NCI-H69 (cell line): Measurements from ENCODE around the gene RNF169.
"Not testable (repeated sequence)": the region's sequence is repeated elsewhere in the genome, so short reads cannot be mapped to it uniquely, and the experiment has no call there.

ENCODE experiments used
- DNase-seq: peaks from one replicate; lab custom pipeline; 2025; lab: John Stamatoyannopoulos, UW

RNF169 gene

DNA sequence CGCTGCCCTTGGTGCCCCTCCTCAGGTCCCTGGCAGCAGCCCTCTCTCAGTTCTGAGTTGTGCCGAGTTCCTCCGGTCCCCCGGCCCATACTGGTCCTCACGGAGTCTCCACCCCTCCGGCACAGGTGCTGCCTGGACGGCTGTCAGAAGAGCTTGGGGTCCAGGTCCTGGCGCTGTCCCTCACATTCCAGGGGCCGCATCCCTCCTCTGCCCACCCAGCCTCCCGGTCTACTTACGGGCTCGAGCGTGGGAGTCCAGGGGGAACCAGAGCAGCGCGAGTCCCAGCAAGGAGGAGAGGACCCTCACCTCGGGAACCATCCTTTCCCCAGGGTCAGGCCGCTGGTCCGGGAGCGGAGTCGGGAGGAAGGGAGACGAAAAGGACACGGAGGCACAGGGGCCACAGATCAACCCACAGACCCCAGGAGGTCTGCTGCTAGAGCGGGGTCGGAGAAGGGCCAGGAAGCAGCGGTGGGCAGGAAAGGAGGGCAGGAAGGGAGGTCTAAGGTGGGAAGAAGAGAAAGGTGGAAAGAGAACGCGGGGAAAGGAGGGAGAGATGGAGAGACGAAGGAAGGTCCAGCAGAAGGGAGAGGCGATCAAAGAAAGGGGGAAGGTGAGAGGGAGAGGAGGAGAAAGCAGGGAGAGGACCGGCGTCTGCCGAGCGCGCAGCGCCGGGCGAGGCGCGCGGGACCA is 17.9 kb upstream of the RNF169 start:
- DNase-seq, result peak; percentile 48

DNA sequence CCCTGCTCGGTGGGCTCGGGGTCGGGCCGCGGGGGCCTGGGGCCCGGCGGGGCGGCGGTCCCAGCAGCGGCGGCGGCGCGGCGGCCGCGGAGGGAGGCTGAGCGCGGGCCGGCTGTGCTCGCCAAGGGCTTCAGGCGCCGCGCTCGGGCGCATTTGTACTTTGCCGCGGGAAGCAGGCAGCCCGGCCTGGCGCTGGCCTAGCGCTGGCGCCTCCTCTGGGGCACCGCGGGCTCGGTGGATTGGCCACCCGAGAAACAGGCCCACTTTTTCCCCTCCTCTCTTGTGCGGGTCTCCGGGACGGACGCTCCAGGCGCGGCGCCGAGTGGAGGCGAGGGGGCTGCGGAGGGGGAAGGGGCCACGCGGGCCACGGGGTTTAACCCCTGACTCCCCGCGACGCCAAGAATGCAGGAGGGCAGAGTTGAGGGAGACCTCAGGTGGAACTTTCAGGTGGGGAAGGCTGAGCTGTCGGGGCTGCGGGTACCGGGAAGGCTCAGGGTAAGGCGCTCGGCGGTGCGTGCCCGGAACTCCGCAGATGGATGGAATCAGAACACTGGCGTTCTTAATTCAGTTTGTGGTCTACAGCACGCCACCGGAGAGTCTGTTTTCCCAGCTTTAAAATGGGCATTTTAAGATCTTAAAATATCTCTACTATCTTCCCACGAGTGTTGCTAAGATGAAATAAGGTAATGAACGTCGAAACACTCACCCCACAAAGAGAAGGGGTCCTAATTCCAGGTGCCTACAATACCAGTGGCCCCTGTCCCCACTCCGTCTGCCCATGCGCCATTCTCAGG is 17.2 kb upstream of the RNF169 start, which contains the start of gene CHRDL2:
CHRDL2 (minus strand) TSS at position 126 of the 794 bp plus-strand sequence. CDS start 538 bp downstream, outside the sequence.
- DNase-seq, result peak; percentile 51

DNA sequence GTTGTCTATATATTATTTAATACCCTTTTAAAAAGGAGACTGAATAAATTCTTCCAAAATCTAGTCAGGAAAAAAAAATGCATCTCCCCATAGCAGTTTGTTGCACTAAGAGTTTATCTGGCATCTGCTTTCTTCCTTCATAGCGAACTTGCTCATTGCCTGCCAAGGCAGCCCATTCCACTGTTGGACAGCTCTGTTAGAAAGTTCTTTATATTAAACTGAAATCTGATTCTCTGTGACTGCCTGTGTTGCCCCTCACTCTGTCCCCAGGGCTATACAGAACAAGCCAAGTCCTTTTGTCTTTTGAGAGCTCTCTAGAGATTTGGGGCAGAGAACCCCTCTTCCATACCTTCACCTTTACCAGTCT is 14.1 kb upstream of the RNF169 start:
- no peak for DNase-seq

DNA sequence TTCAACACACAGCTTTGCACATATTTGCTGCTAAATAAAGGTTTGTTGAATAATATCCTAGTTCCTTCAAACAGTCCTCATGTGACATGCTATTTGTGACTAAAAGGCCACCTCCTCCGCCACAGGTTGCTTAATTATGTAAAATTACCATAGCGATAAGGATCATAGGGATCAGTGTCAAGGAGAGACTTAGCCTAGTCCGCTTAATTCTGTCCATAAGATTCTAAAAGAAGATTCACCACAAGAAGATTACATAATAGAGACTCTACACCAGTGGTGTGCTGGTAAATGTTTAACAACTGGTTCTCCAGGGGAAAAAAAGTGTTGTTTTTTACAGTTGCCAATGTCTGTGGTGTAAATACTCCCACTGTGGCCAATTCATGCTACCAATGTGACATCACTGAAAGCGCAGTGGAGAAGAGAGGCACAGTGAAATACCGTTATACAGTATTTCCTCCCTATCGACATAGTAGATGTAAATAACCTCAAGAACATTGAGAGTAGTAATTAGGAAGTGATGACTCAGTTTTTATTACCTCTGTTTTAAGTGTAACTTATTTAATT is 13.2 kb upstream of the RNF169 start:
- peak; percentile 32 for DNase-seq

DNA sequence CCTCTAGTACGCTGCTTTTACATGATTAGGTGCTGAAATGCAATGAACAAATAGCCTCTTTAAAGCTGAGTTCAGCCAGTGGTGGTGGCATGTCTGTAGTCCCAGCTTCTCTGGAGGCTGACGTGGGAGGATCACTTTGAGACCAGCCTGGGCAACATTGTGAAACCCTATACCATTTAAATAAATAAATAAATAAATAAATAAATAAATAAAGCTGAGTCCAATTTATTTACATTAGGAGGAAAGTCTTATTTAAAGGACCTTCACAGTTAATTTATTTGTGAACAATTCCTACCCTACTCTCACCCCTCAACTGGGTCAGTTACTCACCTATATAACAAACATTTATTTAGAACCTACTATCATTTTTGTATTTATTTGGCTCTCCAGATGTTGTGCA is 12.6 kb upstream of the RNF169 start:
- DNase-seq, result no peak

DNA sequence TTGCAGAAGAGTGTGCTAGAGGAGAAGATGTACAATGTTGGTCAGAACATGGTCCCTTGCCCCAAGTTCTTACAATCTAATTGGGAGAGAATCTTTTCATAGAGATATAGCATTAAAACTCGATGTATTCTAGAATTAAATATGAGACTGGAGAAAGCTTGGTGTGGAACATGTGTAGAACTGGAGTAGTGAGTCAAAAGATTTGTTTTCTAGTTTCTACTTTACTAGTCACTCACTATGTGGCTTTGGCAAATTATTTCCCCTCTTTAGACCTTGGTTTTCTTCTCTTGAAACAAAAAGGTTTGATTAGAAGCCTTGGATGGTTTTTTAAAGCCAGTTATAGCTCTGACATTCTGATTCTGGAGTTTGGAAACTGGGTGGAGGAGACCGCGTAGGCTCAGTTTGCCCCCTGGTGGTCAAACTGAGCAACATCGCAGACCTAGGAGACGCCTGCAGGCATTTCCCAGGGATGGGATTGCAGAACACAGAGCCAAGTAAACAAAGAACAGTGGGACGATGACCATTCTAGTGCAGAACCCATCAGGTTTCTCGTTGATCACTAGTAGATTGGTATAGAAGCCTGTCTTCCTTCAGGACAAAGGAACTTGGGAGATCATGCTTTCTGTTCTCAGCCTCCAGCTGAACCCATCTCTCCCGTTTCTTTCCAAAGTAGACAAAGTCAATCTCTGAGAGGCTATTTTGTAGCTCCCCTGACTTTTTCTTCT is 8.9 kb upstream of the RNF169 start:
- DNase-seq, result peak; percentile 79

DNA sequence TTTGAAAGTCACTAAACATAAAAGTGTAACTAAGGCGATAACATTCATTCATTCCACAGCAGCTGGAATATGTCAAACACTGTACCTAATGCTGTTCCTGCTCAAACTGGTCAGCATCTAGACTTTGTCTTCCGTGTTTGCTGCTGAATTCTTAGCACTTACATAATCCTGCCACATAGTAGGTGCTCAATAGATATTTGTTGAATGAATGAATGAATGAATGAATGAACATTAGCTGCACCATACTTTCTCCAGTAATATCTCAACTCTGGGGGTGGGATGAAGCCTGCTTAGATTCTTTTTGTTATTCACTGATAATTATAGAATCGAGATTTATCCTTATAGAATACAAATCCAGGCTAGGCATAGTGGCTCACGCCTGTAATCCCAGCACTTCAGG is 6.6 kb upstream of the RNF169 start:
- DNase-seq, result no peak

DNA sequence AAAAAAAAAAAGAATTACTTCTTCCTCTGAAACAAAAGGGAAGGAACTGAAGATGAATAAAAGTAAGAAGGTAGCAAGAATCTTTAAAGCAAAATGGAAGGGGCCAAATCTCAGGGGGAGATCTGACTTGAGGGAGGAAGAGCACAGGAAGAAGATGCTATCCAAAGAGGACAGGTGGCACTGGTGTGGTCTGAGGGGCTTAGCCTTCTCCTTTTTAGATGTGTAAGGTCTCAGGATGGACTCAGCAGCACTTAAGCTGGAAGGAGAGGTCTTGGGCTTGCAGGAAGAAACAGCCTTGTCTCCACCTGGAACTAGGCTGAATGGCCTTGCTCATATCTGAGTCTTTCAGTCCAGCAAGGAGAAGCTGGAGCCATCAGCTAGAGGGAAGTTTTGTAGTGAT is 5.0 kb upstream of the RNF169 start:
- no peak for DNase-seq

DNA sequence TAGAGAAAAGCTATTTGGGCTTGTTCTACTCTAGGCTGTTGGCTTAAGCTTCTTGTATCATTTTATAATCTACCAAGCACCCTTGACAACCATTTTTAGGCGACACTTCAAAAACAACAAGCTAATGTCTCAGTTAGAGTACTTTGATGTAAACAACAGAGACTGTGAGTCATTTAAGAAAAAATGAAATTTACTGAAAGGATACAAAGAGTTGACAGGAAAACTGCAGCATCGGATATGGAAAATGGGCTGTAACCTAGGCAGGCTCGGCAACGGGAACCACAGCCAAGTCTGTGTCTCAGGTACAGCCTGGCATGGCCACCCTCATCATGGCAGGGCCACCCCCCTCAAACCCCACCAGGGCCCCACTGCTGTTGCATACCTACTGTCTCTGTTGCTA is 4.4 kb upstream of the RNF169 start:
- no peak for DNase-seq

DNA sequence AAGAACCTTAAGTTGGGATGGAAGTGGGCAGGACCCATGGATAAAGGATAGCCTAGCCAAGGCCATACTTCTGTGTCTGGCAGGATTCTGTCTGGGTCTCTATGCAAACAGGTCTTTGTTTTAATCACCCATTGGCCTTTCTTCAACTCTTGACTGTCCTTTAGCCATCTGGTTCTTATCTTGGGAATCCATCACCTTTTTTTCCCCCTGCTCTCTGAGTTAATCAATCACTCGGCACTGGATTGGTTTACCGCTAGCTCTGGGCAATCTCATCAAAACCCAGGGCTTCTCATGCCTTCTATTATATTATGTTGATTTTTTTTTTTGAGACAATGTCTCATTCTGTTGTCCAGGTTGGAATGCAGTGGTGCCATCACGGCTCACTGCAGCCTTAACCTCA is 1.8 kb upstream of the RNF169 start:
- DNase-seq, result no peak

DNA sequence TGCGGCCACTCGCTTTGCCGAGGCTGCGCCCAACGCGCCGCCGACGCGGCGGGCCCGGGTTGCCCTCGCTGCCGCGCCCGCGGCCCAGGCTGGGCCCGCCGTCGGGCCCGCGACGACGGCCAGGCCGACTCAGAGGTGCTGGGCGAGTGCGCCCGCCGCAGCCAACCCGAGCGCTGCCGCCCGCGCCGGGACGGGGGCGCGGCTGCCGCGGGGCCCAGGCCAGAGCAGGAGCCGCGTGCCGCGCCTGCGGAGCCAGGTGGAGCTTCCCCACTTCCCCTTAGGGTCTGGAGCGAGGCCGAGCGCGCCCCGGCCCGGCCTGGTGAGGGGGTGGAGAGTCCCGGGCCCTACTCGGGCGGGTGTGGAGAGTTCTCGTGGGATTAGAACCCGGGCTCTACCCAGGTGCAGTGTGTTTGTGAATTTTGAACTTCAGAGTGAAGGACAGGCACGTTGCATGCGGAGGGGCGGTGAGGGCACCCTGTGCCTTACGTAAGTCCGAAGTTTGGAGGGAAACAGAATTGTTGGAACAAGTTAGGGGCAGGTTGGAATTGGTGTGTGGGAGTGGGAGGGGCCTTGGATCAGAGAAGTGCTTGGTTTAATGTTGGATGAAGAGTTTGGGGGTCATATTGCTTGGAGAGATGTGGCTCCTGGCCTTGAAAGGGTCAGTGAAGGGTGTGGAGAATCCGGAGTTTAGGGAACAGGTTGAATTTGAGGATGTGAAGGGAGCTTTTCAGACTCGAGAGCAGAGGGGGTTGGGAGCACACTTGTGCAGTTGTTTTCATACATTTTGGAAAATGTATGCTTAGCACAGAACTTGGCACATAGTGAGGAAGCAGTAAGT is 697 bp downstream of the RNF169 start:
- DNase-seq, result peak; percentile 73

DNA sequence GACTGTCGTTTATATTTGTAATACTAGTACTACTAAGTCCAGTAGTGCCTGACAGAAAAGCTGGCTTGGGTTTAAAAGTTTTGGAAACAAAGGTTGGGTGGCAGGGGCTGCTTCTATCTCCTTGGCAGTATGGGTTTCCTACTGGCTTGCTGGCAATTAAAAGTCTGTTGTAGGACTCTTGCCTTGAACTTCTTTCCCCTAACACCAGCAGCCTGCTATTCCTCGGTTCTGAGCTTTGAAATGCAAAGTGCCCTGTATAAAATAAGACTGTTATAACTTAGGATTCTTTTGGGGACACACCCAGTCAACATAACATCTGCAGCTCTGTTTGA is 1.3 kb downstream of the RNF169 start:
- DNase-seq, result no peak

DNA sequence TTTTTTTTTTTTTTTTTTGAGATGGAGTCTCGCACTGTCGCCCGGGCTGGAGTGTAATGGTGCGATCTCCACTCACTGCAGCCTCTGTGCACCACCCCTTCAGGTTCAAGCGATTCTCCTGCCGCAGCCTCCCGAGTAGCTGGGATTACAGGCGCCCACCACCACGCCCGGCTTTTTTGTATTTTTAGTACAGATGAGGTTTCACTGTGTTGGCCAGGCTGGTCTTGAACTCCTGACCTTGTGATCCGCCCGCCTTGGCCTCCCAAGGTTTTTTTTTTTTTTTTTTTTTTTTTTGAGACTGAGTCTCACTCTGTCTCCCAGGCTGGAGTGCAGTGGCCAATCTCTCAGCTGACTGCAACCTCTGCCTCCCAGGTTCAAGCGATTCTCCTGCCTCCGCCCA is 1.9 kb downstream of the RNF169 start:
- not testable (repeated sequence) for DNase-seq

DNA sequence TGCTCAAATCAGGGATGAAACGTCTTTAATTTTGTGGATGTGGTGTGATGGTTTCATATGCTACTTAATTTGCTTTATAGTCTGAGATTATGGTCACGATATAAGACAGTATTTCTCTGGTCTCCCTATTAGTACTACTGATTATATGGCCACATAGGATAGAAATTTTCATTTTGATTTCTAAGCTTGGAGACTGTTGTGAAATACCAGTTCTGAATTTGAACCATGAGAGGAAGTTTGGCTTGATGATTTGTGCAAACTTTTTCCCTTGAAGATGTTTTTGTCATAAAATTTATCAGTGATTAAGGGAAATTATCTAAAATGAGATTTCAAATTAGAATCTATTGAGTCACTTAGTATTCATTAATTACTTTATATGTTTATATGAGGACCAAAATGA is 2.7 kb downstream of the RNF169 start:
- no peak for DNase-seq

DNA sequence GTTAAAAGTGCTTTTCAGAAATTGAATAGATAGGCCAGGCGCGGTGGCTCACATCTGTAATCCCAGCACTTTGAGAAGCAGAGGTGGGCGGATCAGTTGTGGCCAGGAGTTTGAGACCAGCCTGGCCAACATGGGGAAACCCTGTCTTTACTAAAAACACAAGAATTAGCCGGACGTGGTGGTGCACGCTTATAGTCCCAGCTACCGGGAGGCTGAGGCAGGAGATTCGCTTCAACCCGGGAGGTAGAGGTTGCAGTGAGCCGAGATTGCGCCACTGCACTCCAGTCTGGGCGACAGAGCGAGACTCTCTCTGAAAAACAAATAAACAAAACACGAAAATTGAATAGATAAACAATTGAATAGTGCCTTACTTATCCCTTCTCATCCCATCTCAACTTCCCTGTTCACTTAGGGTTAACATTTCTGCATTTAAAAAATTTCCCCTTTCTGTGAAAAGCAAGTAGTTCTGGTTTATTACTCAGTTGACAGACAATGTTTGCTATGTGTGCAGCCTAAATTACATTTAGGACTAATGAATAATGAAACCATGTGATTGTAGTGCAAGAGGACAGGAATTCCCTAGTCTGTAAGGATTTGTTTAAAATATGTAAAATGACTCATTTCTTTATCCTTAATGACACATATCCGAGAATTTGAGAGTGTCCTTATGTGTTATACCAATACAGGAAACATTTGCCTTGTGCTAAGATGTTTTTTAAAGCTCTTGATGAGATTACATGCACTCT is 6.0 kb downstream of the RNF169 start:
- DNase-seq, result no peak

DNA sequence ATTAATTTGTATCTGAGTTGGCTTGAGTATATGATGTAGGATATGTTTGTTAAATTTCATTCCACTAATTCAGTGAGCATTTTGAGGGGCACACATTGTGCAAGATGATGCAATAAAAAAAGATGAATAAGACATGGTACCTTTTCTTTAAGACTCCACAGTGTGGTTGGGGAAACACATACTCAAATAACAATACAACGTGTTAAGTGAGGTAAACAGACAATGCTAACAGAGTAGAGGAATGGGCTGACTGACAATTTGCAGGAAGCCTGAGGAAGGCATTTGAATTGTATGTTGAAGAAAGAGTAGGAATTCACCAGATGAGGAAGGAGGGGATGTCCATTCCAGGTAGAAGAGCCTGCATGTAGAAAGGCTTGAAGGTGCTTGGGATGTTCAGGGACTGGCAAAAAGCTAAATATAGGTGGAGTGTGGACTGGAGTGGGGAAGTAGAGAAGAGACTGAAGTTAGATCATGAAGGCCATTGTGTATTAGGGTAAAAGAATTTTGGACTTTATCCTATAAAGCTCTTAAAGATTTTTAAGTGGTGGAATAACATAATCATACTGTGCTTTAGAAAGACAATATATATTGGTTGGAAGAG is 6.8 kb downstream of the RNF169 start:
- DNase-seq, result no peak

DNA sequence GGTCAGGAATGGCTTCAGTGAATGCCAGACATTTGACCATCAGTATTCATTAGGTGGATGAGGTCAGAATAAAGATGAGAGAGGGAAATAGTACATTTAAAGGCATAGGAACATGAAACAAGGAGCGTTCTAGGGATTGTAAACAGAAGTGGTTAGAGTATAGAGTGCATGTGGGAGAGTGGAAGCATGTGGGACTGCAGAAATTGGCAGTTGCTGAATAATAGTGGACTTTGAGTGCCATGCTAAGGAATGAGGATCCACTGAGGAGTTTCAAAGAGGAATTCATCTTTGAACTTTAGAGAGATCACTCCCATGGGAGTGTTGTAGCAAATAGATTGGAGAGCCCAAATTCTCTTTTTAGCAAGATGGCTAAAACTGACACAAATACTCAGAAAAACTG is 7.9 kb downstream of the RNF169 start:
- DNase-seq, result no peak

DNA sequence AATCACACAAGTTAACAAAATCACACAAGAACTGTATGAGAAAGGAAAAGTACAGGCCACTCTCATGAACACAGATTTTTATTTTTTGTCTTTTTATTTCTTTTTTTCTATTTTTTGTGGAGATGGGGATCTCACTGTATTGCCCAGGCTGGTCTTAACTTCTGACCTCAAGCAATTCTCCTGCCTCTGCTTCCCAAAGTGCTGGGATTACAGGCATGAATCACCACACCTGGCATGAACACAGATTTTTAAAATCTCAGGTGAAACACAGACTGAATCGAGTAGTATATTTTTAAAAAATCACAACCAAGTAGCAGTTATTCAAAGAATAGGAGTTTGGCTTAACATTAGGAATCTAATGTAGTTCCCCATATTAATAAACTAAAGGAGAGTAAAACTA is 18.3 kb downstream of the RNF169 start:
- no peak for DNase-seq

DNA sequence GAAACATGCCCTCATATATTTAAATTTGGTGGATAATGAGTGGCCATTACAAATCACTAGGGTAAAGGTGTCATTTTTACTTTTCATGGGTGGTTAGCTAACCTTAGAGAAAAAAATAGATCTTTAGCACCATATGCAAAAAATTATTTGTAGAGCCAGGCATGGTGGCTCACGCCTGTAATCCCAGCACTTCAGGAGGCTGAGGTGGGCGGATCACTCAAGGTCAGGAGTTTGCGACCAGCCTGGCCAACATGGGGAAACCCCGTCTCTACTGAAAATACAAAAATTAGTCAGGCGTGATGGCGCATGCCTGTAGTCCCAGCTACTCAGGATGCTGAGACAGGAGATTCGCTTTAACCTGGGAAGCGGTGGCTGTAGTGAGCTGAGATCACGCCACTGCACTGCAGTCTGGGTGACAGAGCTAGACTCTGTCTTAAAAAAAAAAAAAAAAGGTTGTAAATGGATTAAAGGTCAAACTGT is 19.6 kb downstream of the RNF169 start:
- DNase-seq, result not testable (repeated sequence)

DNA sequence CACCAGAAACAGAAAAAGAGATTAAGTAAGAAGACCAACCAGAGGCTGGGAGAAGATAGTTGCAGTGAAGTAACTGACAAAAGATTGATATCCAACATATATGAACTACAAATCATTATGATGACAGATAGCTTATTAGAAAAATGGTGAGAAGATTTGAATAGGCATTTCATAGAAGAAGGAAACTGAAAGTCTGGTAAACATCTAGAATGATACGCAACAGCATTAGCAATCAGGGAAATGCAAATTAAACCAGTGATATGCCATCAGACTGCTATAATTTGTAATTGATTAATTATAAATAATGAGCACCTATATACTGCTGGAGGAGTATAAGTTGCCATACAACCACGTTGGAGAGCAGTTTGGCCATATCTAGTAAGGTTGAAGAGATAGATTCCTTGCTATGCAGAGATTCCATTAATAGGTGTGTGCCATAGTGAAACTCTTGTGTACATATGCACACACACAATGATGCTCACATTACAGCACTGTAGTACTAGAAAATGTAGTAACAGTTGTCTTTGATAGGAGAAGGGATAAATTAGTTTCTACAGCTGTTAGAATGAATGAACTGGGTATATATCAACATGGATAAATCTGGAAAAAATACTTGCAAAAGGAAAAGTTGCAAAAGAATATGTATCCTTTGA is 20.5 kb downstream of the RNF169 start:
- no peak for DNase-seq
